ENCODE measurements around the gene INTS11.
"Not testable (repeated sequence)": the region's sequence is repeated elsewhere in the genome, so short reads cannot be mapped to it uniquely, and the experiment has no call there.

INTS11 gene

DNA sequence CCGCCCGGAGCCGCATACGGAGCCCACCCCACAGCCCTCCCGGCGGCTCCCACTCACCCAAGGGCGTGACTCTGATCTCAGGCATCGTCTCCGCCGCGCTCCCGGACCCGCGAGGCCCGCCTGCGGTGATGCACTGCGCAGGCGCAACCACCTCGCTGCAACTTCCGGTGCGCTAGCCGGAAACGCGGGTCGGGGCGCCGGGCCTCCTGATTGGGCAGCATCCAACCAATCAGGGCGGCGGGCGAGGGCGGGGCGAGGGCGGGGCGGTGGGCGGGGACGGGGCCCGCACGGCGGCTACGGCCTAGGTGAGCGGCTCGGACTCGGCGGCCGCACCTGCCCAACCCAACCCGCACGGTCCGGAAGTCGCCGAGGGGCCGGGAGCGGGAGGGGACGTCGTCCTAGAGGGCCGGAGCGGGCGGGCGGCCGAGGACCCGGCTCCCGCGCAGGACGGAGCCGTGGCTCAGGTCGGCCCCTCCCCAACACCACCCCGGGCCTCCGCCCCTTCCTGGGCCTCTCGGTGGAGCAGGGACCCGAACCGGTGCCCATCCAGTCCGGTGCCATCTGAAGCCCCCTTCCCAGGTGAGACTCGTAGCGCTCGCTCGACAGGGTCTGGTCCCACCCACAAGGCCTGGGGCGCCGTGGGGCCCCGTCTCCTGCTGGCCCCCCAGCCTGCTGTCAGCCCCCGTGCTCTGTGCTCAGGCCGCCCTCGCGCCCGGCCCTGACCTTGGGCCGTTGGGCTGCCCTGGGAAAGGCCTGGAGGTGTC is at the start of gene INTS11, which contains the start of gene CPTP:
INTS11 (minus strand) TSS at position 137 of the 764 bp plus-strand sequence; CDS start at position 85, 52 bp downstream.
CPTP (plus strand) TSS at position 279 of the 764 bp plus-strand sequence. CDS start 2,109 bp downstream, outside the sequence.
- peak; percentile 91 to 96 (median 95) for DNase-seq (ENCODE audit: low read depth in 3 of 3)

DNA sequence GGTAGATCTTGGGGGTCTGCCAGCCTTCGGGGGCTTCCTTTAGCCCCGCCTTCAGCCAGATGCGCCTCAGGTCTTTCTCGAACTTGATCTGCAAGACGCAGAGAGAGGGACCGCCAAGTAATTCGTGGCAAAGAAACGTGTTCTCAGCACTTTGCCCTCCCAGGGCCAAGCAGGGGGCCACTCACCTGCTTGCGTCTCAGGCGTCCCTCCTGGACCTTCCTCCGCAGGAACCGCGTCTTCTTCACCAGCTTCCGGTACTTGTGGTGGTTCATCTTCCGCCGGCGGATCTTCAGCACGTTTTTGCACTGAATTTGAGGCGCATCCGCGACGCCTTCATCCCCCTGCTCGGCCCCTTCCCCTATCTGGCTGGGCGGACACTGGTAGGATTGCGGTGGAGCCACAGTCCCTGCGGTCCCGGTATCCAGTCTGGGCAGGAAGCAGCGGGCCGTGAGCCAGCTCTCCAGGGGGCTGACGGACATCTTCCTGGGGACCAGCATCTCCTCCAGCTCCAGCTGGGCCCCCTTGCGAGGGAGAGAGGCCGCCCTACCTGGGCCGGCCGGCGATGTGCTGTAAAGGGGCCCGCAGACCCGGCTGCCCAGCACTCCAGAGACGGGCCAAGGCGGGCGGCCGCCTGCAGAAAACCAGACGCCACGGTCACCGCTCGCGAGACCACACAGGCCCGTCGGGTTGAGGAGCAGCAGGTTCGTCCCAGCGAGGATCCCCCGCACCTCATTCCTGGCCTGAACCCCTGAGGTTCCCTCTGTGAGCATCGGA is 49.5 kb upstream of the INTS11 start:
- no peak for DNase-seq (ENCODE audit: low read depth in 3 of 3)

DNA sequence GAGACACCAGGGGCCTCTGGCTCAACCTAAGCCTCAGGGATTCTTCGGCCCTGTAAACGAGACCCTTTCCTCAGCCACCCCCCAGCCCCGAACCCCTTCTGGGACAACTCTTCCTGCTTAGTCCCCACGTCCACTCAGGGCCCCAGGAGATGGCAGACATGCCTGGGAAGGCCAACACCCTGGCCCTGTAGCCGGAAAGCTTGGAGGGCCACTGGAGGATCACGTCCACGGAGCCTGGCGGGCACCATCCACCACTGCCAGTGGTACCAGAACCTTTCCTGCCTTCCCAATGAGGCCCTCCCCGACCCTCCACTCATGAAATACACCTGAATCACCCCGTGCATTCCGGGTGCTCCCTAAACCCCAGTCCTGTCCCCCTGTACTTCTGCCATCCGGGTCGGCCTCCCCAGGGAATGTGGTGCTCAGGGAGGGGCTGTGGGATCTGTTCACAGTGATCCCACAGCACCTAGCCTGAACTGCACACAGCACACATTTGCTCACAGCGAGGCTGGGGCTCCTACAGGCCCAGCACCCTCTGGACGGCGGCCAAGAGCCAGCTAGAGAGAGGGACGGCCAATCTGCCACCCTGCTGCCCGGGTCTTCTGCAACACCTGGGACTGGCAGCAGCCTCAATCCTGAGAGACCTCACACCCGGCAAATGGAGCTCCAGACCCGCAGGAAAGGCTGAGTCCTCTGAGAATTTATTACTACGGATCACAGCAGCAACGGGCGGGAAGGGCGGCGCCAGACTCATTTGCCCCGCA is 48.8 kb upstream of the INTS11 start:
- no peak for DNase-seq (ENCODE audit: low read depth in 3 of 3)

DNA sequence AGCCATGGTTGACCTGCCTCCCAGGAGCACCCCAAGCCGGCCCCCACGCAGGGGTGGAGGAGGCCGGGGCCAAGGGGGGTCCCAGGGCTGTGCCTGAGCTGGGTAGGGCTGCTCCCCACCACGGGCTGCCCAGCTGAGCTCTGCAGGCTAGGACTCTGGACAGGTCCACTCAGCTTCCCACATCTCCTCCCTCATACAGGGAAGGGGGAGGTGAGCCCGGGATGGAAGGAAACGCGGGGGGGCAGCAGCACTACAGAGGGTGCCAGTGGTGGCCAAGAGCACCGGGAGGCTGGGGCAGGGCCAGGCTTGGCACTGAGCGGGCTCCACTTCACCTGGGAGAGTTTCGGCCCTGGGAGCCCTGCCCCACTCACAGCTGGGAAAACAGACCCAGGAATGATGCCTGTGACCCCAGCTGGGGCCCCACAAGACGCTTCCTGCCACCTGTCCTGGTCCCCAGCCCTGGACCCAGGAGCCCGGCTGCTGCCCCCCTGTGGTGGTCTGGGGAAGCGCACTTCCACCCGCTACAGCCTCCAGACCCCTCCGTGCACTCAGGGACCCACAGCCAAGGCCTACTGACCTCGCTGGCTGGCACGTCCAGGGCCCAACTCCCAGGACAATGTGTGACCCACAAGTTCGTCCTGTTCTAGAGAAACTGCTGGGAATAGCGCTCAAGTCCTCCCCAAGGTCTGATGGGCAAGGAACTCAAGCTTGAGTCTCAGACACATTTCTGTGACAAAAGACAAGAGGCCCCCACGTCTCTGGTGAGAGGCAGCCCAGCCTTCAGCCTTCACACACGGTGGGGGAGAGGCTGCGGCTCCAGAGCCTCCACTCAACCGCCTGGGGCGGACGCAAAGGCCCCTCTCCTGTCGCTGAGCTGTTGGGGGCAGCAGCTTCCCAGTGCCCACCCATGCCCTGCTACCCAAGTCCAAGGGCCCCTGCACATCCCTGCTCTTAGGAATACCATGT is 47.6 kb upstream of the INTS11 start:
- peak; percentile 59 to 66 (median 65) for DNase-seq (ENCODE audit: low read depth in 3 of 3)

DNA sequence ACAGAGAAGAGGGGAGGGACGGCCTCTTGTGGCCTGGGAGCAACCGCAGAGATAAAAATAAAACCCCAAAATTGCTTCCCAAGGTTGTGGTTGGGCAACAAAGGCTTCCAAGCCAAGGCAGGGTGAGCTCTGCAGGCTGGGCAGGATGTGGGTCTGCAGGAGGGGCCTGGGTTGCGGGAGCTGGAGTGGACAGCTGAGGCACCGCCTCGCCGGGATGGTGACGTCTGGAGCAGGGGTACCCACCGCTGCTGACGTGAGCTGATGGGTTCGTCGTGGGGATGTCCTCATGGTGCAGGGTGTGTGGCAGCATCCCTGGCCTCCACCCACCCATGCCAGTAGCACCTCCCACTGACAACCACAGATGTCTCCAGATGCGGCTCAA is 46.9 kb upstream of the INTS11 start:
- DNase-seq (ENCODE audit: low read depth in 3 of 3): no peak

DNA sequence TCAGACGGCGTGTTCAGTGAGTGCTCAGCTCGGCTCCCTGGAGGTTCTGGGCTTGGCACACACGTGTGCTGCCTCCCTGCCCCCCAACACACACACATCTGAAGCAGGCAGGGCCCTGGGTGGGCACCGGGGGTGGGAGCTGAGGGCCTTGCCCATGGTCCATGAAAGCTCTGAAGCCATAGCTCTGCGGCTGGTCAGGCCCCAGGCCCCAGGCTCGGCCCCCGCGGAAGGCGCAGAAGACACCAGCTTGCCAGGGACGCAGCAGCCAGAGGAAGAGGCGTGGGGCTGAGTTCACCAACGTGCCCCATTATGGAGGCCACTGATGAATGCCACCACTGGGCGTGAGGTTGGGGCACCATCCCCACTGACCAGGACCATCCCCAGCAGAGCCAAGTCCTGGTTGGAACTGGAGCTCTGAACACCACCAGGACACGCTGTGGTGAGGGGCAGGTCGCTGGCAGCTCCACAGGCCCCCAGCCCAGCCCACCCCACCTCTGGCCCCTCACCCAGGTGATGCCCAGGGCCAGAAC is 46.4 kb upstream of the INTS11 start:
- no peak for DNase-seq (ENCODE audit: low read depth in 3 of 3)

DNA sequence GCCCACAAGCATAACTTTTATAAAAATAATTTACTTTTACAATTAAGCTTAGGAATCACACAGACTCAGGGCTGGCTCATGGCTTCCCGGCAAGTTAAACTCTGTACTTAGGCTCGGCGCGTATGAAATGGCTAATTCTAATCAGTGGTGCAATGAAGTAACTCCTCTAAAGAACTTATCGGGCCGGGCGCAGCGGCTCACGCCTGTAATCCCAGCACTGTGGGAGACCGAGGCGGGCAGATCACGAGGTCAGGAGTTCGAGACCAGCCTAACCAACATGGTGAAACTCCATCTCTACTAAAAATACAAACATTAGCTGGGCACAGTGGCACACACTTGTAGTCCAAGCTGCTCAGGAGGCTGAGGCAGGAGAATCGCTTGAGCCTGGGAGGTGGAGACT is 45.6 kb upstream of the INTS11 start:
- DNase-seq (ENCODE audit: low read depth in 3 of 3): not testable (repeated sequence)

DNA sequence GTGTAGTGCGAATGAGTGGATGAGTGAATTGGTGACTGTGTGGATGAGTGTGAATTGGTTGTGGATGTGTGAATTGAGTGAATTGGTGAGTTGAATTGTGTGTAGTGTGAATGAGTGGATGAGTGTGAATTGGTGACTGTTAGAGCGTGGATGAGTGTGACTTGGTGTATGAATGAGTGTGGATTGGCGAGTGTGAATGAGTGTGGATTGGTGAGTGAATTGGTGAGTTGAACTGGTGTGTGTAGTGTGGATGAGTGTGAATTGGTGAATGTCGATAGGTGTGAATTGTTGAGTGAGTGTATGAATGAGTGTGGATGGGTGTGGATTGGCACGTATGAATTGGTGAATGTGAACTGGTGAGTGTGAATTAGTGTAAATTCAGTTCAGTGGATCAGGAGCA is 42.9 kb upstream of the INTS11 start:
- no peak for DNase-seq (ENCODE audit: low read depth in 3 of 3)

DNA sequence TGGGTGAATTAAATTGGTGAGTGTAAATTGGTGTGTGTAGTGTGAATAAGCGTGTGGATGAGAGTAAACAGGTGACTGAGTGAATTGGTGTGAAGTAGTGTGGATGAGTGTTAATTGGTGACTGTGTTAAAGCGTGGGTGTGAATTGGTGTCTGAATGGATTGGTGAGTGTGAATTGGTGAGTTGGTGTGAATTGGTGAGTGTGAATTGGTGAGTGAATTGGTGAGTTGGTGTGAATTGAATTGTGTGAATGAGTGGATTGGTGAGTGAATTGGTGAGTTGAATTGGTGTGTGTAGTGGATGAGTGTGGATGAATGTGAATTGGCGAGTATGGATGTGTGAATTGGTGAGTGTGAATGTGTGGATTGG is 42.2 kb upstream of the INTS11 start:
- no peak for DNase-seq (ENCODE audit: low read depth in 3 of 3)

DNA sequence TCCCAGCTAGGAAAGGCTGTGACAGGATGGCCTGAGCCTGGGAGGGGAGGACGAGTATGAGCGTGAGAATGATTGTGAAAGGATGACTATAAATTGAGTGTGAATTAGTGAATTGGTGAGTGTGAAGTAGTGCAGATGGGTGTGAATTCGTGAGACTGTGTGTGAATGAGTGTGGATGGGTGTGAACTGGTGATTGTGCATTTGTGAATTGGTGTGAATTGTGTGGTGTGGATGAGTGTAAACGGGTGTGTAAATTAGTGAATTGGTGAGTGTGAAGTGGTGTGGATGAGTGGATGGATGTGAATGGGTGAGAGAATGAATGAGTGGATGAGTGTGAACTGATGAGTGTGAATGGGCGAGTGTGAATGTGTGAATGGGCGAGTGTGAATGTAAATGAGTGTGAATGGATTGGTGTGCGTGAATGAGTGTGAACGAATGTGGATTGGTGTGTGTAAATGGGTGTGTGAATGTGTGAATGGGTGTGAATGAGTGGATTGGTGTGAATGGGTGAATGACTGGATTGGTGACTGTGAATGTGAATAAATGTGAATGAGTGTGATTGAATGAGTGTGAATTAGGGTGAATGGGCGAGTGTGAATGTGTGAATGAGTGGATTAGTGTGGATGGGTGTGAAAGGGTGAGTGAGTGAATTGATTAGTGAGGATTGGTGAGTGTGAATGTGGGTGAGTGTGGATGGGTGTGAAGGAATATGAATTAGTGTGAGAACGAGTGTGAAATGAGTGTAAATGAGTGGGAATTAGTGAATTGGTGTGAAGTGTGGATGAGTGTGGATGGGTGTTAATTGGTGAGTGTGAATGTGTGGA is 41.6 kb upstream of the INTS11 start:
- DNase-seq (ENCODE audit: low read depth in 3 of 3): no peak

DNA sequence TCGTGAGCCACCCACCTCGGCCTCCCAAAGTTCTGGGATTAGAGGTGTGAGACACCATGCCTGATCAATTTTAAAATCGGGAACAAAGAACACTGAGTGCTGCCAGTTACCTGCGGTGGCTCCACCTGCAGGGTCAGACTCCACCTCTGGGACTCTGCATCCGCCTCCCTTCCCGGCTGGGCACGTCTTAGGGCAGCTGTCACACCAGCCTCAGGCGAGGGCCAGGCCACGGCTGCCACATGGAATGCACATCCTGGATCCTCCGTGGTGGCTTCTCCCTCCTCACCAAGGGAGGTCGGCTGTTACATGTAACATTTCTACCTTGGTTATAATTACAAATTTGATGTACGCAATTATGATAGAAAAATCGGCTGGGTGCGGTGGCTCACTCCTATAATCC is 39.8 kb upstream of the INTS11 start:
- no peak for DNase-seq (ENCODE audit: low read depth in 3 of 3)

DNA sequence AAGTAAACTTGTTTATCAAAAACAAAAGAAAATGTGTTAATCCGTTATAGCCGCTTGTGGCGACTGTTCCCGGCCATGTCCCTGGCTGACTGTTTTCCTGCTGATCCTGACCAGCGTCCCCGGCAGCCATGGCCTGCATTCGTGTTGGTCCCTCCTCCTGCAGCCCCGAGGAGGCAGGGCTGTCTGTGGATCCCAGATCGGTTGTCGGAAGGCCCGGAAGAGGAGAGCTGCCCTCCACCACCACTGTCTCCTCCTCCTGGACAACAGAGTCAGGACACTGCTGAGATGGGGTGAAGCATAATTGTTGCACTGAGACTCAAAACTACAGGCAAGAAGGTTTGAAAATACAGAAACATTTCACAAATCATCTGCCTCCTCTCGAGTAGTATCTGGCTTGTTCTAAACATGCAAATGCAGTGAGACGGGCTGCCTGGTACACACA is 37.5 kb upstream of the INTS11 start:
- DNase-seq (ENCODE audit: low read depth in 3 of 3): no peak

DNA sequence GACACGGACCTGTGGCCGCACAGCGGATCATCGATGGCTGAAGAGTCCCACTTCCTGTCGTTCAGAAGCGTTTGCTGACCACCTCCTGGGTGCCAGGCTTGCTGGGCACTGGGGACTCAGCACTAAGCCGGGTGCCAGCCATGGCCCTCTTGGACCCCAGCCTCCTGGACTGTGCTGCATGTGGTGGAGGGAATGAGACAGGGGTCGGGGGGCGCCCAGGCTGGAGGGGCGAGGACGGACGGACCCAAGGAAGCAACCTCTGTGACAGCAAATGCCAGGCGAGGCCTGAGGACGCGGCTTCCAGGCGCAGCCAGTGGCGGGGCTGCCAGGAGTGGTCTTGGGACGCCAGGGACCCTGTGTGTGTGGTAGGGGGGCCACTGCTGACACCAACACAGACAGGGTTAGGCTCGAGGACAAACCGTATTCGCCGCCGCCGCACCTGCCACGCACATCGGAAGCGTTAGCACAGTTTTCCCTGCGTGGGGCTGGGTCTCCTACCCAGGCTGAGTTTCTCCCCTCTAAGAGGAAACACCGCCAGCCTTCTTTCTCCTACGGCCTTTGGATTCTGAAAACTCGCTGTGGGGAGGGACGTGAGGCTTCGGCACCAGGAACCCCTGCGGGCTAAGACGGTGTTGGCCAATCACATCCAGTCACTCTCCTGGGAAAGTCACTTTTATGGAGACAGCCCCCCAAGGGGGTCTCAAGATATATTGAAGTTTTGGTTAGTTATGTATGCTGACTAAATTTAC is 36.9 kb upstream of the INTS11 start:
- DNase-seq (ENCODE audit: low read depth in 3 of 3): no peak

DNA sequence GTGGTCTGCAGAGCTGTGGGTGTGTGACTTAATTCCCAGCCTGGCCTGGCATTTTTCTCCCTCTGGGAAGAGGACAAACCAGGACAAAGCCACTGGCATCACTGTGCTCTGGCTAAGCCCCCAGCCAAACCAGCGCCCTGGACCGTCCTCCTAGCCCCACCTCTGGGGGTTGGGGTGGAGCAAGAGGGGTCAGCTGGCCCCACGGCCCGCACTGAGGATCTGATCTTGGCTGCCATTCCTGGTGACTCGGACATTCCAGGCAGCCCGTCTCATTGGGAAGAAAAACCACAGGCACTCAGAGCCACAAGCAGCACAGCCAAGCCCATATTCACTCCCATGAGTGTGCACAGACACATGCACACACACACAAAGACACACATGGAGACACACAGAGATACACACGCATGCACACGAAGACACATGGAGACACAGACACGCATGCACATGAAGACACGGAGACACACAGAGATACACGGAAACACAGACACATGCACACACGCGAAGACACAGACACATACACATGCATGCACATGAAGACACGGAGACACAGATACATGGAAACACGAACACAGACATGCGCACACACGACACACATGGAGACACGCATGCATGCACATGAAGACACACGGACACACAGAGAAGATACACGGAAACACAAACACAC is 36.2 kb upstream of the INTS11 start:
- no peak for DNase-seq (ENCODE audit: low read depth in 3 of 3)

DNA sequence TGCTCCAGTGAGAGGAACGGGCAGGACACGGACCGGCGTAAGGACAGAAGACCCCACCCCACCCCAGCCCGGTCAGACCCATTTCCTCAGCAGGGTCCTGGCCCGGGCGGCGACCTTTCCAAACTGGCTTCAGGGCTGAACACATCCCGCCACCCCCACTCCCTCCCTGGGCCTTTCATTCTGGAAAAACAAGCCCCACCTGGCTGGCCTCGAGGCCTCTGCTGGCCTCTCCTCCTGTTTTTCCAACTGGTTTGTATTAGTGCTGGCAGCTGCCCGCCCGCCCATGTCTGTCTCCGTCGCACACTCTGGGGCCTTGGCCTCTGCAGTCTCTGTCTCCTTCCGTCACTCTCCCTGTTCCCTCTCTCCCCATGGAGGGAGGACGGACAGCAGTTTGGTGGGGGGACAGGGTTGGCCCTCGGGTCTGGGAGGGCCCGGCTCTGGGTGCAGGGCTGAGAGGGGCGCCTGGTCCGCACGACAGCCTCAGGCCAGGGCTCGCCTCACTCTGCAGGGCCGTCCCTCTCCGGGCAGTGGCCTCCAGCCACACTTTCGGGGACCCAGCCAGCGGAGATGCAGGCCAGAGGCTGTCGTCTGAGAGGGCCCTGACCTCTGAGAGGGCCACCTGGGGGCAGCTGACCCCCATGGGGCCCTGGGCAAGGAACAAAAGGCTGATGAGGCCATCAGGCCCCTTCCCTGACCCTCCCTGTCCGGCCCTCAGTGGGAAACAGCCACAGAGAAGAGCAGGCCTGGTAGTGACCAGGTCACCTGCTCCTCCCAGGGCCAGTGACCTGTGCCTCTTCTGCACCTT is 35.4 kb upstream of the INTS11 start:
- no peak for DNase-seq (ENCODE audit: low read depth in 3 of 3)

DNA sequence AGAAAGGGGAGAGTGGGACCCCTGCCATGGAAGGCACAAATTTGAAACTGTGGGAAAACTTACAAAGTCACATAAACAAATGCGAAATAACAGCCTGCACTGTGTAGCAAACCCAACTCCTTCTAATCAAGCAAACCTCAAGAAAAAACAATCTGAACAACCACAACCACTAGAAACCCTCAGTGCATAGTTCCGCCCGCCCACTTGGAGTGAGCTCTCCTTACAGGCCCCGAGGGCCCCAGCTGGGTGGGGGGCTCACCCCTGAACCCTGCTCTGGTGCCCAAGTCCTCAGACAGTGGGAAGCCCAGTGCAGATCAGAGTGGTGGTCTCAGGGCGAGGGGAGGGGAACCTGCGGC is 34.8 kb upstream of the INTS11 start:
- DNase-seq (ENCODE audit: low read depth in 3 of 3): no peak

DNA sequence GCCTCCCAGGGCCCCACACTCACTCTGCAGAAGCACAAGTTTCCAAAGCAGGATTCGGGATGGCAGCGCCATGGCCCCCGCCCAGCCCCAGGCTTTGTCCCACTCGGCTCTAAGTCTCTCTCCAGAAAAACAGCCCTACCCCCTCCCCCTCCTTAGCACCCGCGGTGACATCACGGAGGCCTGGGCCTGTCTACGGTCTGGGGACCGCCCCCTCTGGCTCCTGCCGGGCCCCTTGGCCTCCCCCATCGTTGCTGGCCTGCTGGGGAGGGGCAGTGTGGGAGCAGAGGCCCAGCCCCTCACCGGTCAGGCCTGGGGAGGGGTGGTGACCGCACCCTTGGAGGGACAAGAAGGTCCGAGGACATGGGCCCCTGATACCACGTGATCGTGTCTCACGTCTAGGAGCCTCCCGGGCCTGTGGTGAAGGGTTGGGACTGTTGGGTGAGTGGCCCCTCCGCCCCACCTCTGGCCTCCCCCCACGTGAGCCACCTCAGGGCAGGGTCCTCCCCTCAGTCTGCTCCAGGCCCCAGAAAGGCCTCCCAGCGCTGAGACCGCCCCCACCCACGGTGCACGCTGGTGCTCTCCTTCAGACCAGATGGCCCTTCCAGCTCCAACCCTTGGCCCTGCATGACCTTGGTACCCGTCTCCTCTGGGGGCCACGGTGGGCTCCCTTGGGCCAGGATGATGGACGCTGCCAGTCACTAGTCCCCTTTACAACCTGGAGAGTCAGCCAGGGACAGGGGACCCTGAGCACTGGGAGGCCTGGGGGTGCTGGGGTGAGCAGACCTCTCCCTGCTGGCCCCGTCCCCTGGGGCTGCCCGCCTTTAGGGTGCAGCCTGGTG is 34.2 kb upstream of the INTS11 start, which contains the start of gene MXRA8:
MXRA8 (minus strand) TSS at position 123 of the 839 bp plus-strand sequence; CDS start at position 72, 51 bp downstream.
- no peak for DNase-seq (ENCODE audit: low read depth in 3 of 3)
